Medulla oblongata (tissue), 1 donor: Measurements from ENCODE around the gene ARHGEF4.
"Not testable (repeated sequence)": the region's sequence is repeated elsewhere in the genome, so short reads cannot be mapped to it uniquely, and the experiment has no call there.

Experiments used
- DNase-seq: peaks from one replicate; pipeline ENCODE4 v3.0.0-alpha.2; 2015; ENCODE audit errors: extremely low spot score

Gene ARHGEF4

GRCh38 chr2:130883496-130883895 is 46.8 kb downstream of the ARHGEF4 start:
- no peak for DNase-seq

- DNase-seq, result no peak
Observed at GRCh38 chr2:130884013-130884412, 47.3 kb downstream of the ARHGEF4 start.

GRCh38 chr2:130884503-130884902 is 47.8 kb downstream of the ARHGEF4 start:
- DNase-seq, result no peak

- no peak for DNase-seq
Observed at GRCh38 chr2:130887643-130888042, 50.9 kb downstream of the ARHGEF4 start.

GRCh38 chr2:130890941-130891669 is 54.4 kb downstream of the ARHGEF4 start:
- DNase-seq, result no peak

- DNase-seq, result no peak
Observed at GRCh38 chr2:130891966-130892365, 55.3 kb downstream of the ARHGEF4 start.

- DNase-seq, result no peak
Observed at GRCh38 chr2:130892793-130893785, 56.4 kb downstream of the ARHGEF4 start.

- DNase-seq, result no peak
Observed at GRCh38 chr2:130894326-130894942, 57.7 kb downstream of the ARHGEF4 start.

GRCh38 chr2:130896813-130897212 is 60.1 kb downstream of the ARHGEF4 start:
- DNase-seq, result no peak

GRCh38 chr2:130898553-130898952 is 61.8 kb downstream of the ARHGEF4 start:
- DNase-seq, result no peak

GRCh38 chr2:130899306-130899705 is 62.6 kb downstream of the ARHGEF4 start:
- DNase-seq, result no peak

GRCh38 chr2:130901061-130901460 is 64.3 kb downstream of the ARHGEF4 start:
- no peak for DNase-seq

GRCh38 chr2:130901626-130902025 is 64.9 kb downstream of the ARHGEF4 start:
- DNase-seq, result not testable (repeated sequence)

- DNase-seq, result no peak
Observed at GRCh38 chr2:130908832-130909231, 72.1 kb downstream of the ARHGEF4 start.

GRCh38 chr2:130910931-130911330 is 74.2 kb downstream of the ARHGEF4 start:
- DNase-seq, result no peak

GRCh38 chr2:130911482-130911881 is 74.8 kb downstream of the ARHGEF4 start:
- no peak for DNase-seq

GRCh38 chr2:130911996-130912395 is 75.3 kb downstream of the ARHGEF4 start:
- no peak for DNase-seq

GRCh38 chr2:130912471-130912870 is 75.8 kb downstream of the ARHGEF4 start:
- DNase-seq, result no peak

- DNase-seq, result no peak
Observed at GRCh38 chr2:130913891-130914290, 77.2 kb downstream of the ARHGEF4 start.

- no peak for DNase-seq
Observed at GRCh38 chr2:130915149-130915548, 78.4 kb downstream of the ARHGEF4 start.

GRCh38 chr2:130915595-130916437 is 79.1 kb downstream of the ARHGEF4 start:
- DNase-seq, result no peak

GRCh38 chr2:130916438-130916705 is 79.7 kb downstream of the ARHGEF4 start:
- no peak for DNase-seq
